H9 (cell line): ENCODE data around the gene KLHL2. TPM values are rescaled to one million over a fixed set of nuclear protein-coding genes. Genes with fewer than 3 reads are reported as not detected.

Experiments used
- DNase-seq: peaks from one replicate; pipeline ENCODE4 v3.0.0-alpha.2; 2017
- H2AFZ ChIP-seq: one replicate; pipeline ENCODE4 v1.6.1; 2013; ENCODE audit warnings: mild to moderate bottlenecking, low read length, control low read depth, moderate library complexity
- H2AK5ac ChIP-seq: 2 replicates; pipeline ENCODE4 v1.6.1; 2013; ENCODE audit warnings: low read length, control low read depth, mixed read lengths; ENCODE audit not compliant: insufficient read length
- H2BK120ac ChIP-seq: one replicate; pipeline ENCODE4 v1.6.1; 2013; ENCODE audit warnings: low read depth, mild to moderate bottlenecking, low read length, control low read depth, inconsistent platforms; ENCODE audit not compliant: poor library complexity, severe bottlenecking
- H2BK12ac ChIP-seq: 2 replicates; pipeline ENCODE4 v1.6.1; 2013; ENCODE audit warnings: low read length, control low read depth, mixed read lengths, low read depth; ENCODE audit not compliant: insufficient read length
- H2BK15ac ChIP-seq: 2 replicates; pipeline ENCODE4 v1.6.1; 2013; ENCODE audit warnings: low read depth, low read length, control low read depth
- H2BK20ac ChIP-seq: one replicate; pipeline ENCODE4 v1.6.1; 2013; ENCODE audit warnings: low read depth, mild to moderate bottlenecking, low read length, control low read depth, inconsistent platforms; ENCODE audit not compliant: poor library complexity, severe bottlenecking
- H2BK5ac ChIP-seq: 2 replicates; pipeline ENCODE4 v1.6.1; 2013; ENCODE audit warnings: low read length, control low read depth, mixed read lengths; ENCODE audit not compliant: insufficient read length
- H3K14ac ChIP-seq: 2 replicates; pipeline ENCODE4 v1.6.1; 2013; ENCODE audit warnings: low read length, control low read depth; ENCODE audit not compliant: insufficient read depth
- H3K18ac ChIP-seq: 2 replicates; pipeline ENCODE4 v1.6.1; 2013; ENCODE audit warnings: low read depth, mild to moderate bottlenecking, mixed read lengths, low read length, control low read depth; ENCODE audit not compliant: insufficient read length
- H3K23ac ChIP-seq: 2 replicates; pipeline ENCODE4 v1.6.1; 2013; ENCODE audit warnings: low read length, control low read depth, mixed read lengths, low read depth; ENCODE audit not compliant: insufficient read length
- H3K23me2 ChIP-seq: 2 replicates; pipeline ENCODE4 v1.6.1; 2013; ENCODE audit warnings: low read depth, mild to moderate bottlenecking, mixed read lengths, low read length, control low read depth; ENCODE audit not compliant: insufficient read length, poor library complexity, severe bottlenecking
- H3K27ac ChIP-seq: 2 replicates; pipeline ENCODE4 v1.5.1; 2013; ENCODE audit warnings: low read length, control low read depth, mixed read lengths, low read depth; ENCODE audit not compliant: insufficient read length
- H3K27me3 ChIP-seq: 2 replicates; pipeline ENCODE4 v1.6.1; 2013; ENCODE audit warnings: low read length, control low read depth, inconsistent platforms; ENCODE audit not compliant: insufficient read depth
- H3K4ac ChIP-seq: 2 replicates; pipeline ENCODE4 v1.6.1; 2013; ENCODE audit warnings: low read depth, mild to moderate bottlenecking, control low read depth, inconsistent platforms, low read length, moderate library complexity
- H3K4me1 ChIP-seq: 2 replicates; pipeline ENCODE4 v1.6.1; 2013; ENCODE audit warnings: low read length, control low read depth, inconsistent platforms; ENCODE audit not compliant: insufficient read depth
- H3K4me2 ChIP-seq: 2 replicates; pipeline ENCODE4 v1.6.1; 2013; ENCODE audit warnings: low read length, control low read depth, mixed read lengths; ENCODE audit not compliant: insufficient read length, insufficient read depth
- H3K56ac ChIP-seq: 2 replicates; pipeline ENCODE4 v1.6.1; 2013; ENCODE audit warnings: low read depth, mild to moderate bottlenecking, mixed read lengths, low read length, control low read depth; ENCODE audit not compliant: insufficient read length
- H3K79me1 ChIP-seq: 2 replicates; pipeline ENCODE4 v1.6.1; 2013; ENCODE audit warnings: low read depth, mild to moderate bottlenecking, moderate library complexity, low read length, control low read depth, inconsistent platforms; ENCODE audit not compliant: insufficient read depth, poor library complexity, severe bottlenecking
- H3K79me2 ChIP-seq: 2 replicates; pipeline ENCODE4 v1.6.1; 2013; ENCODE audit warnings: low read length, control low read depth, inconsistent platforms; ENCODE audit not compliant: insufficient read depth
- H3K9ac ChIP-seq: 2 replicates; pipeline ENCODE4 v1.6.1; 2013; ENCODE audit warnings: low read length, control low read depth, mixed read lengths; ENCODE audit not compliant: insufficient read length; ENCODE audit errors: extremely low read depth
- H3K9me3 ChIP-seq: one replicate; pipeline ENCODE4 v1.6.1; 2013; ENCODE audit warnings: low read depth, low read length, inconsistent platforms; ENCODE audit not compliant: control insufficient read depth
- H3T11ph ChIP-seq: one replicate; pipeline ENCODE4 v1.6.1; 2013; ENCODE audit warnings: mild to moderate bottlenecking, low read length, control low read depth, inconsistent platforms
- H4K20me1 ChIP-seq: one replicate; pipeline ENCODE4 v1.6.1; 2013; ENCODE audit not compliant: control insufficient read depth, insufficient read length, insufficient read depth
- H4K5ac ChIP-seq: 2 replicates; pipeline ENCODE4 v1.6.1; 2013; ENCODE audit warnings: low read depth, mild to moderate bottlenecking, mixed read lengths, low read length, control low read depth; ENCODE audit not compliant: insufficient read length
- H4K8ac ChIP-seq: replicated peaks from 2 replicates; pipeline ENCODE4 v1.6.1; 2013; ENCODE audit warnings: low read length, control low read depth, mixed read lengths, low read depth; ENCODE audit not compliant: insufficient read length
- H4K91ac ChIP-seq: 2 replicates; pipeline ENCODE4 v1.6.1; 2013; ENCODE audit warnings: low read depth, mild to moderate bottlenecking, moderate library complexity, mixed read lengths, low read length, control low read depth; ENCODE audit not compliant: insufficient read length
- H3K27ac Mint-ChIP-seq, 3 experiments: 2 replicates in 2 of 3; 3 replicates in 1 of 3; pipeline ENCODE4 v1.8.0; 2020 to 2021; ENCODE audit warnings: mixed read lengths in 3 of 3, mild to moderate bottlenecking in 1 of 3, moderate library complexity in 1 of 3
- H3K27me3 Mint-ChIP-seq: 2 replicates; pipeline ENCODE4 v1.8.0; 2021; ENCODE audit warnings: low read depth, mild to moderate bottlenecking, moderate library complexity, mixed read lengths
- H3K36me3 Mint-ChIP-seq, 3 experiments: 2 replicates in 2 of 3; 3 replicates in 1 of 3; pipeline ENCODE4 v1.8.0; 2020 to 2021; ENCODE audit warnings: low read depth in 3 of 3, mixed read lengths in 3 of 3; ENCODE audit not compliant: insufficient read depth in 1 of 3
- H3K4me1 Mint-ChIP-seq, 2 experiments: 2 replicates each; pipeline ENCODE4 v1.8.0; 2020; ENCODE audit warnings: mixed read lengths in 2 of 2
- H3K4me3 Mint-ChIP-seq, 2 experiments: 2 replicates in 1 of 2; 3 replicates in 1 of 2; pipeline ENCODE4 v1.8.0; 2020 to 2021; ENCODE audit warnings: mild to moderate bottlenecking in 2 of 2, mixed read lengths in 2 of 2, moderate library complexity in 1 of 2
- H3K9me3 Mint-ChIP-seq, 2 experiments: 2 replicates in 1 of 2; 3 replicates in 1 of 2; pipeline ENCODE4 v1.8.0; 2020; ENCODE audit warnings: mild to moderate bottlenecking in 2 of 2, mixed read lengths in 2 of 2, moderate library complexity in 1 of 2
- WGBS: extraction: QIAGEN DNeasy Blood & Tissue Kit; methylation state at CpG from one replicate; pipeline ENCODE4 v1.1.7; 2013; ENCODE audit warnings: missing lambda C conversion rate, low lambda C conversion rate, mixed read lengths; ENCODE audit not compliant: insufficient read length; ENCODE audit errors: extremely low coverage; 5-methylcytosine and 5-hydroxymethylcytosine counted together
- total RNA-seq: library from RNA; stranded (reverse); gene quantifications from 2 replicates; pipeline ENCODE4 v1.2.1, GENCODE V29; 2021
- TF ChIP-seq, protein P1 (sequence below): fragments of 200-600 bp; sonication (generic); conservative IDR thresholded peaks from 3 replicates; pipeline ENCODE4 v1.8.0; 2021; ENCODE audit warnings: antibody characterized with exemption, mild to moderate bottlenecking

KLHL2 gene
- total RNA-seq, 1 experiment from 2014 or later = 14.3 TPM

DNA sequence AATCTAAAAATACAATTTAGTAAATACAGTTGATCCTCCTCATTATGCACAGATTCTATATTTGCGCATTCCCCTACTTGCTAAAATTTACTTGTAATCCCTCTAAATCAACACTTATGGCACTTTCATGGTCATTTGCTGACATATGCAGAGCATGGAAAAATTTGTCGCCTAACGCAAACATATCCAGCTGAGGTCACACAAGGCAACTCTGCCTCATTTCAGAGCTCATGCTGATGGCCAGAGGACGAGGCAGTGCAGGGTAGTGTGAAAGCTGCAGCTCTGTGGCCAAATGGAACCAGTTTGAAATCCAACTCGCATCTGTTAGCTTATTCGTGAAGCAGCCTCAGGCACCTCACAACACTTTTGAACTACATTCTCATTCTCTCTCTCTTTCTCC is 39.7 kb upstream of the KLHL2 start:
- Histone ChIP-seq H3K23me2 (no peaks in the 10 kb centered on the region), H4K5ac (no peak overlapping the region), H2AK5ac (no peak overlapping the region), H2BK120ac (no peak overlapping the region), H3K56ac (no peak overlapping the region), H2AFZ (no peak overlapping the region), H3K27ac (no peak overlapping the region), H3K79me2 (no peaks in the 10 kb centered on the region), H4K91ac (no peak overlapping the region), H4K20me1 (no peaks in the 10 kb centered on the region), H2BK12ac (no peak overlapping the region), H3T11ph (no peak overlapping the region), H2BK5ac (no peak overlapping the region), H3K4me1 (no peaks in the 10 kb centered on the region), H3K9me3 (no peaks in the 10 kb centered on the region), H3K4me2 (no peak overlapping the region), H4K8ac (no peak overlapping the region), H2BK15ac (no peak overlapping the region), H3K23ac (no peak overlapping the region), H3K9ac (no peak overlapping the region), H2BK20ac (no peak overlapping the region), H3K27me3 (no peaks in the 10 kb centered on the region), H3K79me1 (no peaks in the 10 kb centered on the region), H3K14ac (no peak overlapping the region), H3K18ac (no peak overlapping the region), H3K4ac (no peak overlapping the region)
- H3K36me3 Mint-ChIP-seq = no peaks in the 10 kb centered on the region; a peak in 2 of 7 replicates
- DNase-seq = no peak
- no peaks in the 10 kb centered on the region for H3K27me3 Mint-ChIP-seq
- TF ChIP-seq, protein P1, sequence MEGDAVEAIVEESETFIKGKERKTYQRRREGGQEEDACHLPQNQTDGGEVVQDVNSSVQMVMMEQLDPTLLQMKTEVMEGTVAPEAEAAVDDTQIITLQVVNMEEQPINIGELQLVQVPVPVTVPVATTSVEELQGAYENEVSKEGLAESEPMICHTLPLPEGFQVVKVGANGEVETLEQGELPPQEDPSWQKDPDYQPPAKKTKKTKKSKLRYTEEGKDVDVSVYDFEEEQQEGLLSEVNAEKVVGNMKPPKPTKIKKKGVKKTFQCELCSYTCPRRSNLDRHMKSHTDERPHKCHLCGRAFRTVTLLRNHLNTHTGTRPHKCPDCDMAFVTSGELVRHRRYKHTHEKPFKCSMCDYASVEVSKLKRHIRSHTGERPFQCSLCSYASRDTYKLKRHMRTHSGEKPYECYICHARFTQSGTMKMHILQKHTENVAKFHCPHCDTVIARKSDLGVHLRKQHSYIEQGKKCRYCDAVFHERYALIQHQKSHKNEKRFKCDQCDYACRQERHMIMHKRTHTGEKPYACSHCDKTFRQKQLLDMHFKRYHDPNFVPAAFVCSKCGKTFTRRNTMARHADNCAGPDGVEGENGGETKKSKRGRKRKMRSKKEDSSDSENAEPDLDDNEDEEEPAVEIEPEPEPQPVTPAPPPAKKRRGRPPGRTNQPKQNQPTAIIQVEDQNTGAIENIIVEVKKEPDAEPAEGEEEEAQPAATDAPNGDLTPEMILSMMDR = no peak
- no peak overlapping the region for H3K27ac Mint-ChIP-seq
- no CpG with 5 or more reads among the region's 6 CpGs for WGBS
- H3K4me3 Mint-ChIP-seq = no peak overlapping the region
- no peaks in the 10 kb centered on the region for H3K4me1 Mint-ChIP-seq
- peaks cover 3 to 6% of the 10 kb centered on the region in 2 experiments; a peak in 4 of 5 replicates for H3K9me3 Mint-ChIP-seq
